Skin epidermis (tissue), 12 donors: ENCODE results near the gene ENG.

Experiments used
- H3K27ac ChIP-seq, 21 experiments: fragments of 200-600 bp; sonication (generic) in 11 of 21; one replicate each; pipeline ENCODE4 v1.5.0; 2020; ENCODE audit warnings: mild to moderate bottlenecking in 3 of 21, inconsistent platforms in 2 of 21, moderate library complexity in 2 of 21
- H3K4me3 ChIP-seq, 7 experiments: fragments of 200-600 bp; sonication (generic) in 2 of 7; one replicate each; pipeline ENCODE4 v1.5.0; 2020; ENCODE audit warnings: inconsistent platforms in 2 of 7, mild to moderate bottlenecking in 2 of 7, moderate library complexity in 1 of 7

ENG gene

DNA sequence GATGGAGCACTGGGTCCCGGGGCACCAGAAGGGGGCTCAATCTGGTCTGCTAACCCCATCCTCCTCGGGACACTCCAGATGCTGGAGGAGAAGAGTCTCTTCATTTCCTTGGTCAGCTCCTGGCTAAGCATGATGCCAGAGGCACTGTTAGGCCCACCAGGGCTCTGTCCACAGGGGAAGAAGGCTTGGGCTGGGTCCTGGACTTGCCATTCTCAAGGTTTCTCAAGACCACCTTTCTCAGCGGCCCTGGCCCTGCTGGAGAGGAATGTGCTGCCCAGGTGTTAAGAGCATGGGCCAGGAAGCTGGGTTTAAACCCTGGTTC is 83.9 kb downstream of the ENG start:
- H3K27ac ChIP-seq, result peak overlapping the region in 20 of 21 experiments; percentile 14 to 88 (median 76)
- peak overlapping the region; percentile 41 to 55 (median 45) for H3K4me3 ChIP-seq

DNA sequence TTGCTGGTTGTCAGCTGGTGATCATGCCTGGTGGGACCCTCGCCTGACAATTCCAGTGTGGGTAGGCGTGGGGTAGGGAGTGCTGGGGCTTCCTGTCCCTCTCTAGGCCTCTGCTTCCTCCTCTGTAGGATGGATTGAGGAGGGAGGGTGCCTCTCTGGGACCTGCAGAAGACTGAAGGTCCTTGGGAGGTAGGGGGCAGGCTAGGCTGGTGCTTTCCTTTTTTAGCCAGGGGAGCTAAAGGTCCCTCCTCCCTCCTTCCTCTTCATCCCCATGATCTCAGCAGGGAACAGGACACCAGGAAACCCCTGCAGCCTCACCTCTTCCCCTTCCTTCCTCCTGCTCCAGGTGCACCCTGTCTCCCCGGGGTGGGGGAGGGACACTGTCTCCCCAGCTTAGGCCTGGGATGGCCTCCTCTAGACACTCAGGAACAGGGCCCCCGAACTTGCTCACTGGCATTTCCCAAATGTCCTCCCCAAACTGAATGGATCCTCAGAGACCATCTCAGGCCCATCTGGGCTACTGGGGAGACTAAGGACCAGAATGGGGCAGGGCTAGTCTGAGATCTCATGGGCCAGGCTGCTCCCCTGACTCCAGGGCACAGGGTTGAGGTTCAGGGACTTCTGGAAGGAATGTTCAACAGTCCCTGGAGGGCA is 84.4 kb downstream of the ENG start:
- peak overlapping the region; percentile 41 to 55 (median 45) for H3K4me3 ChIP-seq
- H3K27ac ChIP-seq, result peak overlapping the region; percentile 14 to 88 (median 76)

- Histone ChIP-seq H3K4me3 (no peak overlapping the region), H3K27ac (peak overlapping the region in 18 of 21 experiments; percentile 10 to 88 (median 78))
These were observed 85.4 kb downstream of the ENG start for GRCh38 chr9:127769101-127769500.

DNA sequence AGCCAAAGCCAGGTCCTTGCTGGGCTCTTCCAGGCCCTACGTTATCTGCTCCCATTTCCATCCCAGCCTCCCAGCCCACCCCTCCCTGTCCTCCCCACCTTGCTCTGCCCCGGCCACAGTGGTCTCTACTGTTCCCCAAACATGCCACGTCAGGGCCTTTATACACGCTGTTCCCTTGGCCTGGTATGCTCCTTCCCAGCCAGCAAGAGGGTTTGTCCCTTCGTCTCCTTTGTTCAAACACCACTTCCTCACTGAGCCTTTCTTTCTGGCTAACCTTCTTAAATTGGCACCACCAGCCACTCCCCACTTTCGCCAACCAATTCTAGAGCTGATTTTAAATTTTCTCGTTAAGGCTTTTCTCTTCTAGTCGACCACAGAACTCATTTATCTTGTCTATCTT is 85.8 kb downstream of the ENG start:
- H3K4me3 ChIP-seq, result no peak overlapping the region
- H3K27ac ChIP-seq, result peak overlapping the region in 20 of 21 experiments; percentile 10 to 88 (median 76)

DNA sequence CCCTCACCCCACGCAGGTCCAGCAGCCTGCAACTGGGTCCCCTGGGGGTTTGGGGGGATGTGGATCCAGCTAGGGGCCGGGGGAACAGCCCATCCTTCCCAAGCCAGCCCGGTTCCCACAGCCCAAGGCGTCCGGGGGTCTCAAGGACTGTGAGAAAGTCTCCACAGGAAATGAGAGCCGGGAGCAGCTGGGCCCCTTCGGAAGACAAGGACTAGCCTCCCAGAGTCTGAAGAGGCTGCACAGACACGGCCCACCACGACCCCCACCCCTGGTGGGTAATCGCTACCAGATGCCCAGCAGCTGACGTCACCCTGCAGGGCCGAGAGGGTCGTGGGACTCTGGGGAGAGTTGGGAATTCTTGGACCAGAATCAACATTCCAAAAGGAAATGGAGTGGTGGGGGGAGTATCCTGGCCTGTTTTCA is 86.5 kb downstream of the ENG start:
- Histone ChIP-seq H3K27ac (peak overlapping the region in 20 of 21 experiments; percentile 0 to 88 (median 76)), H3K4me3 (peak overlapping the region in 1 of 7 experiments; percentile 3)

DNA sequence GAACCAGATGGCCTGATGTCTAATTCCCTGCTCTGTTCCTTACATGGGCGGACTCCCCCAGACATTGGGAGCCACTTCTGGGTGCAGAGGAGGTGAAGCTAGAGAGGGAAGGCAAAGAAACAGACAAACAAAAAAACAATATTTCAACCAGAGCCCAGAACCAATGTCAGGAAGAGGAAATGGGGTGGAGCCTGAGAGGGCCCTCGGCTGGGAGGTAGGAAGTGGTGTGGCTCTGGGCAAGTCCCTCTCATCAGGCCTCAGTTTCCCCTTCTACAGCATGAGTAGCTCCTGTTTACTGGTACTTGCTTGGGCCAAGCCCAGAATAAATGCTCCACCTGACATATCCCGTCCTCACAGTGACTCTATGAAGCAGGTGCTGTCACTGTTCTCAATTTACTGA is 87.0 kb downstream of the ENG start:
- Histone ChIP-seq H3K4me3 (no peak overlapping the region), H3K27ac (peak overlapping the region in 20 of 21 experiments; percentile 0 to 88 (median 76))

GRCh38 chr9:127765418-127765817 is 89.0 kb downstream of the ENG start:
- Histone ChIP-seq H3K27ac (peak overlapping the region in 8 of 21 experiments; percentile 3 to 87 (median 78)), H3K4me3 (no peak overlapping the region)
